Liver (tissue), 9 donors: Measurements from ENCODE around the gene ZNF512. TPM values are rescaled to one million over a fixed set of nuclear protein-coding genes. Genes with fewer than 3 reads are reported as not detected.
"Not testable (repeated sequence)": the region's sequence is repeated elsewhere in the genome, so short reads cannot be mapped to it uniquely, and the experiment has no call there.

Experiments used
- DNase-seq: peaks from one replicate; pipeline ENCODE4 v3.0.0-alpha.2; 2017; ENCODE audit warnings: low spot score
- H3K27ac ChIP-seq, 2 donors: one replicate each; pipeline ENCODE4 v1.7.0; 2013; ENCODE audit warnings: inconsistent platforms in 2 of 2, low read length in 2 of 2, control low read depth in 1 of 2, low read depth in 1 of 2, mild to moderate bottlenecking in 1 of 2
- H3K27me3 ChIP-seq, 4 donors: one replicate each; pipeline versions ENCODE4 v1.6.1 to v1.7.0; 2013; ENCODE audit warnings: low read length in 3 of 4, inconsistent platforms in 1 of 4, mild to moderate bottlenecking in 1 of 4, moderate library complexity in 1 of 4; ENCODE audit not compliant: control insufficient read depth in 4 of 4, insufficient read depth in 4 of 4
- H3K36me3 ChIP-seq, 4 donors: one replicate each; pipeline versions ENCODE4 v1.6.1 to v1.7.0; 2013; ENCODE audit warnings: low read length in 3 of 4, mild to moderate bottlenecking in 3 of 4, low read depth in 1 of 4, moderate library complexity in 1 of 4; ENCODE audit not compliant: control insufficient read depth in 4 of 4, insufficient read depth in 3 of 4
- H3K4me1 ChIP-seq, 4 donors: one replicate each; pipeline versions ENCODE4 v1.6.1 to v1.7.0; 2013; ENCODE audit warnings: low read length in 3 of 4, mild to moderate bottlenecking in 3 of 4, moderate library complexity in 1 of 4; ENCODE audit not compliant: control insufficient read depth in 4 of 4, insufficient read depth in 4 of 4
- H3K4me3 ChIP-seq, 3 donors: one replicate each; pipeline versions ENCODE4 v1.6.1 to v1.7.0; 2013; ENCODE audit warnings: low read length in 3 of 3, control low read depth in 1 of 3, low read depth in 1 of 3, mild to moderate bottlenecking in 1 of 3
- H3K9ac ChIP-seq, 2 donors: one replicate each; pipeline ENCODE4 v1.7.0; 2013; ENCODE audit warnings: low read length in 2 of 2, mild to moderate bottlenecking in 2 of 2, moderate library complexity in 2 of 2, control low read depth in 1 of 2, low read depth in 1 of 2
- H3K9me3 ChIP-seq, 4 donors: one replicate each; pipeline versions ENCODE4 v1.6.1 to v1.7.0; 2013; ENCODE audit warnings: low read length in 3 of 4; ENCODE audit not compliant: control insufficient read depth in 4 of 4
- FOXA1 ChIP-seq: IDR thresholded peaks from 2 replicates; pipeline ENCODE4 v1.6.1; 2016; ENCODE audit warnings: antibody characterized with exemption
- GABPA ChIP-seq, 2 donors: IDR thresholded peaks in 1 of 2; conservative IDR thresholded peaks in 1 of 2; 2 replicates each; pipeline ENCODE4 v1.6.1; 2016; ENCODE audit warnings: antibody characterized with exemption in 2 of 2, mild to moderate bottlenecking in 1 of 2, moderate library complexity in 1 of 2
- HNF4A ChIP-seq, 2 donors: conservative IDR thresholded peaks; 2 replicates each; pipeline ENCODE4 v1.6.1; 2016; ENCODE audit warnings: antibody characterized with exemption in 2 of 2, mild to moderate bottlenecking in 2 of 2
- JUND ChIP-seq, 2 donors: IDR thresholded peaks; 2 replicates each; pipeline ENCODE4 v1.6.1; 2016; ENCODE audit warnings: antibody characterized with exemption in 2 of 2
- NR2F2 ChIP-seq: IDR thresholded peaks from 2 replicates; pipeline ENCODE4 v1.6.1; 2016; ENCODE audit warnings: antibody characterized with exemption
- RAD21 ChIP-seq, 2 donors: IDR thresholded peaks; 2 replicates each; pipeline ENCODE4 v1.6.1; 2016; ENCODE audit warnings: antibody characterized with exemption in 2 of 2, mild to moderate bottlenecking in 2 of 2
- RXRA ChIP-seq, 2 donors: IDR thresholded peaks; 2 replicates each; pipeline ENCODE4 v1.6.1; 2017 to 2018; ENCODE audit warnings: antibody characterized with exemption in 2 of 2, mild to moderate bottlenecking in 1 of 2
- SP1 ChIP-seq: IDR thresholded peaks from 2 replicates; pipeline ENCODE4 v1.6.1; 2018; ENCODE audit warnings: antibody characterized with exemption, mild to moderate bottlenecking
- TAF1 ChIP-seq: conservative IDR thresholded peaks from 2 replicates; pipeline ENCODE4 v1.6.1; 2016; ENCODE audit warnings: antibody characterized with exemption, mild to moderate bottlenecking
- YY1 ChIP-seq: IDR thresholded peaks from 2 replicates; pipeline ENCODE4 v1.6.1; 2016; ENCODE audit warnings: antibody characterized with exemption, mild to moderate bottlenecking
- ZBTB33 ChIP-seq: IDR thresholded peaks from 2 replicates; pipeline ENCODE4 v1.6.1; 2016; ENCODE audit warnings: antibody characterized with exemption
- WGBS: extraction: QIAGEN DNeasy Blood & Tissue Kit; methylation state at CpG from one replicate; pipeline ENCODE4 v1.1.7; 2013; 5-methylcytosine and 5-hydroxymethylcytosine counted together
- polyA plus RNA-seq, 2 donors: library from polyadenylated mRNA; stranded (reverse) in 1 of 2; unstranded in 1 of 2; fragments of 200-250 nt in 1 of 2; fragments of >200 nt in 1 of 2; fragmentation: Nextera tagmentation in 1 of 2; extraction: Ambion mirVana in 1 of 2; gene quantifications; one replicate each; pipeline versions ENCODE4 v1.2.1 to v1.2.3, GENCODE V29; 2013 to 2015
- total RNA-seq, 2 donors: library from RNA; depleted of rRNA; stranded (reverse); fragments of >200 nt; gene quantifications; one replicate each; pipeline ENCODE4 v1.2.3, GENCODE V29; 2014
- TF ChIP-seq, protein P1 (sequence below): fragments of 150-350 bp; IDR thresholded peaks from 2 replicates; pipeline ENCODE4 v1.5.1; 2017; ENCODE audit warnings: improper control_type of control experiment, low read depth, low read length; ENCODE audit not compliant: missing input control
- TF ChIP-seq, protein P2 (sequence below): IDR thresholded peaks from 2 replicates; pipeline ENCODE4 v1.6.1; 2016; ENCODE audit warnings: antibody characterized with exemption, mild to moderate bottlenecking
- TF ChIP-seq, protein P3 (sequence below): IDR thresholded peaks from 2 replicates; pipeline ENCODE4 v1.6.1; 2016; ENCODE audit warnings: antibody characterized with exemption
- TF ChIP-seq, protein P4 (sequence below): IDR thresholded peaks from 2 replicates; pipeline ENCODE4 v1.6.1; 2016; ENCODE audit warnings: antibody characterized with exemption
- donor health status: healthy.
- donor health status: healthy.
- donor health status: healthy.
- donor health status: healthy.
- donor health status: healthy.

The ZNF512 gene
- total and polyA plus RNA-seq, 4 donors: 3.3 to 13.0 (median 7.1) TPM

GRCh38 chr2:27593240-27593639 is 10.4 kb downstream of the ZNF512 start:
- over 99% methylated on average over 2 of the region's 2 CpGs for WGBS
- TF ChIP-seq NR2F2 (no peak), FOXA1 (no peak), TAF1 (no peak), JUND (IDR thresholded peaks at IDR 0.05) (no peak), RAD21 (IDR thresholded peaks at IDR 0.05) (no peak), SP1 (no peak), RXRA (IDR thresholded peaks at IDR 0.05) (no peak), HNF4A (conservative IDR thresholded peaks at IDR 0.05) (no peak), GABPA (IDR thresholded peaks at IDR 0.05 in 1 of 2, conservative IDR thresholded peaks at IDR 0.05 in 1 of 2) (no peak), ZBTB33 (no peak), YY1 (no peak)
- TF ChIP-seq, protein P1, sequence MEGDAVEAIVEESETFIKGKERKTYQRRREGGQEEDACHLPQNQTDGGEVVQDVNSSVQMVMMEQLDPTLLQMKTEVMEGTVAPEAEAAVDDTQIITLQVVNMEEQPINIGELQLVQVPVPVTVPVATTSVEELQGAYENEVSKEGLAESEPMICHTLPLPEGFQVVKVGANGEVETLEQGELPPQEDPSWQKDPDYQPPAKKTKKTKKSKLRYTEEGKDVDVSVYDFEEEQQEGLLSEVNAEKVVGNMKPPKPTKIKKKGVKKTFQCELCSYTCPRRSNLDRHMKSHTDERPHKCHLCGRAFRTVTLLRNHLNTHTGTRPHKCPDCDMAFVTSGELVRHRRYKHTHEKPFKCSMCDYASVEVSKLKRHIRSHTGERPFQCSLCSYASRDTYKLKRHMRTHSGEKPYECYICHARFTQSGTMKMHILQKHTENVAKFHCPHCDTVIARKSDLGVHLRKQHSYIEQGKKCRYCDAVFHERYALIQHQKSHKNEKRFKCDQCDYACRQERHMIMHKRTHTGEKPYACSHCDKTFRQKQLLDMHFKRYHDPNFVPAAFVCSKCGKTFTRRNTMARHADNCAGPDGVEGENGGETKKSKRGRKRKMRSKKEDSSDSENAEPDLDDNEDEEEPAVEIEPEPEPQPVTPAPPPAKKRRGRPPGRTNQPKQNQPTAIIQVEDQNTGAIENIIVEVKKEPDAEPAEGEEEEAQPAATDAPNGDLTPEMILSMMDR: no peak
- TF ChIP-seq, protein P2, sequence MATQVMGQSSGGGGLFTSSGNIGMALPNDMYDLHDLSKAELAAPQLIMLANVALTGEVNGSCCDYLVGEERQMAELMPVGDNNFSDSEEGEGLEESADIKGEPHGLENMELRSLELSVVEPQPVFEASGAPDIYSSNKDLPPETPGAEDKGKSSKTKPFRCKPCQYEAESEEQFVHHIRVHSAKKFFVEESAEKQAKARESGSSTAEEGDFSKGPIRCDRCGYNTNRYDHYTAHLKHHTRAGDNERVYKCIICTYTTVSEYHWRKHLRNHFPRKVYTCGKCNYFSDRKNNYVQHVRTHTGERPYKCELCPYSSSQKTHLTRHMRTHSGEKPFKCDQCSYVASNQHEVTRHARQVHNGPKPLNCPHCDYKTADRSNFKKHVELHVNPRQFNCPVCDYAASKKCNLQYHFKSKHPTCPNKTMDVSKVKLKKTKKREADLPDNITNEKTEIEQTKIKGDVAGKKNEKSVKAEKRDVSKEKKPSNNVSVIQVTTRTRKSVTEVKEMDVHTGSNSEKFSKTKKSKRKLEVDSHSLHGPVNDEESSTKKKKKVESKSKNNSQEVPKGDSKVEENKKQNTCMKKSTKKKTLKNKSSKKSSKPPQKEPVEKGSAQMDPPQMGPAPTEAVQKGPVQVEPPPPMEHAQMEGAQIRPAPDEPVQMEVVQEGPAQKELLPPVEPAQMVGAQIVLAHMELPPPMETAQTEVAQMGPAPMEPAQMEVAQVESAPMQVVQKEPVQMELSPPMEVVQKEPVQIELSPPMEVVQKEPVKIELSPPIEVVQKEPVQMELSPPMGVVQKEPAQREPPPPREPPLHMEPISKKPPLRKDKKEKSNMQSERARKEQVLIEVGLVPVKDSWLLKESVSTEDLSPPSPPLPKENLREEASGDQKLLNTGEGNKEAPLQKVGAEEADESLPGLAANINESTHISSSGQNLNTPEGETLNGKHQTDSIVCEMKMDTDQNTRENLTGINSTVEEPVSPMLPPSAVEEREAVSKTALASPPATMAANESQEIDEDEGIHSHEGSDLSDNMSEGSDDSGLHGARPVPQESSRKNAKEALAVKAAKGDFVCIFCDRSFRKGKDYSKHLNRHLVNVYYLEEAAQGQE: no peak
- TF ChIP-seq, protein P3, sequence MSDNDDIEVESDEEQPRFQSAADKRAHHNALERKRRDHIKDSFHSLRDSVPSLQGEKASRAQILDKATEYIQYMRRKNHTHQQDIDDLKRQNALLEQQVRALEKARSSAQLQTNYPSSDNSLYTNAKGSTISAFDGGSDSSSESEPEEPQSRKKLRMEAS: no peak
- TF ChIP-seq, protein P4, sequence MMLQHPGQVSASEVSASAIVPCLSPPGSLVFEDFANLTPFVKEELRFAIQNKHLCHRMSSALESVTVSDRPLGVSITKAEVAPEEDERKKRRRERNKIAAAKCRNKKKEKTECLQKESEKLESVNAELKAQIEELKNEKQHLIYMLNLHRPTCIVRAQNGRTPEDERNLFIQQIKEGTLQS: no peak
- no peak for DNase-seq
- Histone ChIP-seq H3K9me3 (peaks cover 0 to 3% (median 2%) of the 10 kb centered on the region in 4 donors), H3K4me1 (no peaks in the 10 kb centered on the region), H3K9ac (no peak overlapping the region), H3K27ac (no peak overlapping the region), H3K27me3 (no peaks in the 10 kb centered on the region), H3K36me3 (no peaks in the 10 kb centered on the region), H3K4me3 (no peak overlapping the region)

GRCh38 chr2:27594020-27594703 is 11.3 kb downstream of the ZNF512 start:
- DNase-seq, H3K4me3 ChIP-seq, H3K27ac ChIP-seq, H3K36me3 ChIP-seq, H3K9ac ChIP-seq, H3K27me3 ChIP-seq, H3K4me1 ChIP-seq, H3K9me3 ChIP-seq: not testable (repeated sequence)
- 97% methylated on average over 45 of the region's 45 CpGs for WGBS

- not testable (repeated sequence) for H3K4me3 ChIP-seq, H3K27ac ChIP-seq, H3K9me3 ChIP-seq, H3K4me1 ChIP-seq, H3K27me3 ChIP-seq, DNase-seq, H3K9ac ChIP-seq
- WGBS: 98% methylated on average over 9 of the region's 9 CpGs
- H3K36me3 ChIP-seq: peaks cover 0 to 12% (median 3%) of the 10 kb centered on the region in 4 donors
These were observed 12.6 kb downstream of the ZNF512 start for GRCh38 chr2:27595412-27595811.
